Activated CD4-positive, alpha-beta T cell treated with anti-CD3 and anti-CD28 coated beads, Interleukin-2, Interleukin-6, amounts not matched to agents 100 ng/mL and 50 ng/mL, durations not matched to agents 16 hours and 8 hours (primary cell): ENCODE results near the gene PCK2.

ENCODE experiments used
- DNase-seq: peaks from one replicate; pipeline ENCODE4 v3.0.0-alpha.2; 2020

Gene PCK2

DNA sequence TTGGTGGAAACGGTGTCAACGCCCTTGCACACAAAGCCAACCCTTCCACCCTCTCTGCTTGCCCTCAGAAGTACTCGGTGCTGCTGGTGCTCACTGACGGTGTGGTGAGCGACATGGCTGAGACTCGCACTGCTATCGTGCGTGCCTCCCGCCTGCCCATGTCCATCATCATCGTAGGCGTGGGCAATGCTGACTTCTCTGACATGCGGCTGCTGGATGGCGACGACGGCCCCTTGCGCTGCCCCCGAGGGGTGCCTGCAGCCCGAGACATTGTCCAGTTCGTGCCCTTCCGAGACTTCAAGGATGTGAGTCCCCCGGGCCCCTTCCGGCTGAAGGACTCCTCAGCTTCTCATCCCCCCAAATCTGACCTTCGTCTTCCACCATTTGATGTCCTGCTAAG lies 17.0 kb upstream of the PCK2 start:
- no peak for DNase-seq

GRCh38 chr14:24078146-24078545 lies 16.0 kb upstream of the PCK2 start:
- DNase-seq, result no peak

- DNase-seq, result no peak
Measured at GRCh38 chr14:24079491-24080141, 14.5 kb upstream of the PCK2 start.

DNA sequence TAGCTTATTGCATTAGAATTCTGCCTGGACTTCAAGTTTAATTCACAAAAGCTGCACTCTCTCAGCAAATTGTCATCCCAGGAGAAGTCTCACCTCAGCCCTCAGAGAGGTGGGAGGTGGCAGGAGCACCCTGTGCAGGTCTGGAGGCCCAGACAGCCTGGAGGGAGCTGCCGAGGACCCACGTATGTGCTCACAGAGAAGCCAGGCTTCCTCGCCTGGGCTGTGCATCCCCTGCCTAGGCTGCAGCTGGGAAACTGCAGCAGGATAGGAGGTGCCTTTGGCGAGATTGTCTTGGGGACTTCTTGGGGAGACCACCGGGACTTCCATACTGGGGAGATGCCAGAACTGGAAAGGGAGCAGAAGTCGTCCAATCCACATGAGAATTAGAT lies 14.0 kb upstream of the PCK2 start:
- no peak for DNase-seq

DNA sequence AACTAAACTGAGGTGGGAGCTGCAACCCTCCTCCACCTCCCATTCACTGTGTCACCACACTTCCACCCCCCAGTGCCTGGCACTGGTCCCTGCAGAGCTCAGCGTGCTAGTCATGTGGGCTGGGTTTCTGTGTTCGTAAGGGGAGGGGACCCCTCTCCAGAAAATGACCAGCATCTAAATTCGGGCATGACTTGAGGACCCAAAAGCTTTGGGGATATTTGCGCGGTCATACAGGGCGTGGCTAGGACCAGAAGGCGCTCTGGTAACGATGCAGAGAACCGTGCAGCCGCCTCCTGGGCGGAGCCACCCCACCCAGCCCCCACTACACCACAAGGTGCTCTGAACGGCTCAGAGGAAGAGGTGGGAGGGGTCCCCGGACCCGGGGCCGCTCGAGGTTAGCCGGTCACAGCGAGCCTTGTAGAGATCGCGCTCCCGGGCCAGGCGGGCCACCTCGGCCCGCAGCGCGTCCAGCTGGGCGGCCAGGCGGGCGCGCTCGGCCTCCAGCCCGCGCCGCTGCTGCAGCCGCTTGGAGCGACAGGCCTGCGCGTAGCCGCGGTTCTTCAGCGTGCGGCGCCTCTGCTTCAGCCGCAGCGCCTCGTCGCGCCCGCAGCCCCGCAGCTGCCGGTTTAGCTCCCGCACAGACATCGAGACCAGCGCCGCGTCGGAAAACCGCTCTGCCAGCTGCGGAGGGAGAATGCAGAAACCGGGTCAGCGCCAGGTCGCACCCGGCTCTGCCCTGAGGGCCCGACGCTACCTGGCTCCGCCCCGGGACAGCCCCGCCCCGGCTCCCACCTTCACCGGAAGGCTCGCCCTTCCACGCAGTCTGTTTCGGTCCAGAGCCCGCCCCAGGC lies 13.0 kb upstream of the PCK2 start:
- peak; percentile 78 for DNase-seq

DNA sequence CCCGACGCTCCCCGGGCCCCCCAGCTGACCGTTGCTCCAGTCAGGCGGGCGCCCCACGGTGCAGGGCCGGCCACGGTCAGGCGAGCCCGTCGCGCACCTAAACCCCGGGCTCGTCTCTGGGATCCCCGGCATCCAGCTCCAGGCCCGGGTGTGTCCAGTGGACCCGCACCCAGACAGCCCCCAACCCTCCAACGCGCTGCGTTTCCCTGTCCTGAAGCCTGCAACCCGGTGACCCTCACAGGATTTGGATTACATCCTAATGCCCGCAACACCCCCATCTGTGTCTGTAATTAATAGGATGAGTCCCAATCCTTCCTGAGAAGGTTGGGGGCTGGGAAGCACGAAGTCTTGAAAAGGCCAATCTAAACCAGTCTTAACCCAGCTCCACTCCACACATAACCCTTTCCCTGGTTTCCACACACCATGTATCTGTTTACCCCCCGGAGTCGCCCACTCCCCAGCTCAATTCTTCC lies 12.3 kb upstream of the PCK2 start:
- no peak for DNase-seq

- DNase-seq, result no peak
Measured at GRCh38 chr14:24082411-24083080, 11.6 kb upstream of the PCK2 start.

- DNase-seq, result no peak
Measured at GRCh38 chr14:24083462-24083861, 10.6 kb upstream of the PCK2 start.

DNA sequence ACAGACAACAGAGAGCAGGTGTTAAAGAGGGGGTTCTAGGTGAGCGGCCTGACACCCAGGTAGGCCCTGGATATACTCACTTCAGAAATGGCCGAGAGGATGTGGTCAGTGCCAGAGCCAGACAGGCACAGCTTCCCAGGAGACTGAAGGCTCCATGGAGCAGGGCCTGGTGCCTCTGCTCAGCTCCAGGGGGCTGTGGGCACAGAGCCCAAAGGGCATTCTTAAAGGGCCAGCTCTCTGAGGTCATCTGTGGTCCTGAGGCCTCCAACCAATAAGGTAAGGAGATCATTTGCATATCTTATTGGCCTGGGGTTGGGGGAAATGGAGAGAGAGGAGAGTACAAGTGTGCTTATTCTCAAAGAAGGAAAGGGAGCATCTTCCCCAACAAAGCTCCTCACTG lies 9.7 kb upstream of the PCK2 start:
- no peak for DNase-seq

DNA sequence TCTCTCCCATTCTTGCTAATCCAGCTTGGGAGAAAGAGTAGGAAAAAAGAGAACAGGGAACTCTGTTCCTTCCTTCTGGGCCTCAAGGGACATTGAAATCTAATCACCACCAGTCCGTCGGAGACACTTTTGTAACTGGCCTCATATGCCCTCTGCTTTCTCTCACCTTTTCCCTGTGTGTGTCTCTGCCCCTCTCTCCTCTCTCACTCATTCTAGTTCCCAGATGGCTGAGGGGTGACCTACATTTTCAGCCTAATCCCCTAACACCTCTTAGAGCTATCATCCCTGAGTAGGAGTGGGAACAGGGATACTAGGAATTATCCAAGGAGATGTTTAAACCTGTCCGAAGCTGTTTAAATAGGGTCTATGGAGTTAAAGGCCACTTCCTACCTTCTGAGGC lies 8.9 kb upstream of the PCK2 start:
- DNase-seq, result no peak

GRCh38 chr14:24086193-24086955 lies 7.7 kb upstream of the PCK2 start:
- no peak for DNase-seq

- no peak for DNase-seq
Measured at GRCh38 chr14:24087004-24087403, 7.1 kb upstream of the PCK2 start.

GRCh38 chr14:24088095-24088494 lies 6.0 kb upstream of the PCK2 start:
- DNase-seq, result no peak

GRCh38 chr14:24089890-24090289 lies 4.2 kb upstream of the PCK2 start:
- DNase-seq, result no peak

DNA sequence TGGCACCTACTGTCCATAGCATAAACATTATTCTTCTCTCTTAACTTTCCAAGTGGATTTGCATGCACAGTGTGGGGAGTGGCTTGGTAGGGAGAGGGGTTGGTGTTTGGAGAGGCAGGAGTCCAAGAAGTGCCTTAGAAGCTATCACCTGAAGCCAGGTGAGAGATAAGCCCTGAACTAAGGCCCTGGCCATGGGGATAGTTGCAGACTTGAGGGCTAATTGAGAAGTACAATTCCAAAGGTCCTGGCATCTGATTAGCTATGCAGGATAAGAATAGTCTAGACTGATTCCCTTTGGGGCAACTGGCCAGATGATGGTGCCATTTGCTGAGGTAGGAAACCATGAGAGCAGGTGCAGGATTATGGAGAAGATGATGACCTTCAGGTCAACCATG lies 2.0 kb upstream of the PCK2 start:
- no peak for DNase-seq

GRCh38 chr14:24092505-24093206 lies 1.5 kb upstream of the PCK2 start:
- no peak for DNase-seq

- no peak for DNase-seq
Measured at GRCh38 chr14:24093207-24093900, 757 bp upstream of the PCK2 start.

DNA sequence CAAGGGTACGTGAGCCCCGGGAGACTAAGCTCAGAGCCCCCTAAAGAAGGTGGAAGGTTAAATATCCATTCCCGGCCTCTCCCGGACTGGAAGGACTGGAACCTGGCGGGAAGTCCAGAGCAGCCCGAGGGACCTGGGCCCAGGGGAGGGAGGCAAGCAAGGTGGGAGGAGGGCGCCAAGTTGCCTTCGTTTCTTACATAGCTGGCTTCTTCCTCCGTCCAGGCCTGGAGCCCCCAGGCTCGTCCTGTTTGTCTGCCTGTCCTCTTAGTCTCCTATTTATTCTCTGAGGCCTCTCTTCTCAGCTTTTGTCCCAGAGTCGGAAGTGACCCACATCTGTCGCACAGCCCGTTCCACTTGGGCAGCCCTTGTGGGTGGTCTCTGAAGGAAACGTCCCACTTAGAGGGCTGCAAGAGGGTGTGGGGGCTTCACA lies 745 bp downstream of the PCK2 start:
- no peak for DNase-seq

- DNase-seq, result peak; percentile 78
Measured at GRCh38 chr14:24095271-24096068, 1.4 kb downstream of the PCK2 start.

DNA sequence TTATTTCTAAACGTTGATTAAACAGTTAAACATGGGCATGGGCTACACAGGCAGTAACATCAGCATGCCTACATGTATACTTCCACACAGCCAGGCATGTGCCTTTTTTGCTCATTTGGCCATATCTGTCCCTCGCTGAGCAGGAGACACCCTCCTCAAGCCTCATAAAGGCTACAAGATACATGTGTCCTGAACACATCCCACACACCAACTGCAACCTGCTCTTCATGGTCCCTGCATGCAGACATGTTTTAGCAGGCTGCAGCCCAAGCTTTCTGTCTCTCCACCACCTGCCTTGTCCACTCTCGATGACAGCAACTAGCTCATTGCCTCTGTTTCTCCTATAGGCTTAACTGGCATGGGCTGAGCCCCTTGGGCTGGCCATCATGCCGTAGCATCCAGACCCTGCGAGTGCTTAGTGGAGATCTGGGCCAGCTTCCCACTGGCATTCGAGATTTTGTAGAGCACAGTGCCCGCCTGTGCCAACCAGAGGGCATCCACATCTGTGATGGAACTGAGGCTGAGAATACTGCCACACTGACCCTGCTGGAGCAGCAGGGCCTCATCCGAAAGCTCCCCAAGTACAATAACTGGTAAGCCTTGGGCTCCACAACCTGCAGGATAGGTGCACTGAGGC lies 2.6 kb downstream of the PCK2 start:
- no peak for DNase-seq
